ENCODE results near the gene RIOK3.
"Not testable (repeated sequence)": the region's sequence is repeated elsewhere in the genome, so short reads cannot be mapped to it uniquely, and the experiment has no call there.

RIOK3 gene

GRCh38 chr18:23452728-23453679 lies at the start of gene RIOK3:
Gene RIOK3, plus strand, starts transcription at chr18:23453287. Its CDS starts 153 bp downstream, at chr18:23453440.
- peak; percentile 96 for DNase-seq

- DNase-seq = no peak
These were observed 49.8 kb upstream of the RIOK3 start for GRCh38 chr18:23403310-23403709.

- no peak for DNase-seq
These were observed 47.5 kb upstream of the RIOK3 start for GRCh38 chr18:23405636-23406035.

- no peak for DNase-seq
These were observed 46.8 kb upstream of the RIOK3 start for GRCh38 chr18:23406271-23406787.

GRCh38 chr18:23412351-23412964 lies 40.6 kb upstream of the RIOK3 start:
- DNase-seq = no peak

- no peak for DNase-seq
These were observed 37.6 kb upstream of the RIOK3 start for GRCh38 chr18:23415515-23415914.

- no peak for DNase-seq
These were observed 36.8 kb upstream of the RIOK3 start for GRCh38 chr18:23416298-23416697.

GRCh38 chr18:23421277-23421676 lies 31.8 kb upstream of the RIOK3 start:
- DNase-seq = no peak

- DNase-seq = peak; percentile 52
These were observed 30.2 kb upstream of the RIOK3 start for GRCh38 chr18:23422751-23423418.

GRCh38 chr18:23424616-23425015 lies 28.5 kb upstream of the RIOK3 start:
- DNase-seq = no peak

- DNase-seq = no peak
These were observed 24.3 kb upstream of the RIOK3 start for GRCh38 chr18:23428821-23429220.

- not testable (repeated sequence) for DNase-seq
These were observed 23.5 kb upstream of the RIOK3 start for GRCh38 chr18:23429538-23429937.

GRCh38 chr18:23433360-23433759 lies 19.7 kb upstream of the RIOK3 start:
- no peak for DNase-seq

- peak; percentile 87 for DNase-seq
These were observed 15.6 kb upstream of the RIOK3 start for GRCh38 chr18:23437357-23438045.

- no peak for DNase-seq
These were observed 15.1 kb upstream of the RIOK3 start for GRCh38 chr18:23438046-23438377.

- no peak for DNase-seq
These were observed 14.3 kb upstream of the RIOK3 start for GRCh38 chr18:23438608-23439366.

- no peak for DNase-seq
These were observed 13.0 kb upstream of the RIOK3 start for GRCh38 chr18:23440131-23440530.

GRCh38 chr18:23442958-23443357 lies 10.1 kb upstream of the RIOK3 start:
- DNase-seq = no peak

GRCh38 chr18:23448291-23448690 lies 4.8 kb upstream of the RIOK3 start:
- DNase-seq = no peak

- no peak for DNase-seq
These were observed 3.1 kb upstream of the RIOK3 start for GRCh38 chr18:23450022-23450421.

- no peak for DNase-seq
These were observed 2.1 kb upstream of the RIOK3 start for GRCh38 chr18:23451011-23451410.

- DNase-seq = no peak
These were observed 1.6 kb upstream of the RIOK3 start for GRCh38 chr18:23451491-23451890.
